Ishikawa (cell line): Measurements from ENCODE around the gene SUN1.
A peak's percentile ranks its signal among the peaks of the same experiment; 100 is the strongest.

Experiments
- CEBPB ChIP-seq: IDR thresholded peaks from 2 replicates; pipeline ENCODE4 v1.6.1; 2012
- CREB1 ChIP-seq: IDR thresholded peaks from 2 replicates; pipeline ENCODE4 v1.6.1; 2012; ENCODE audit warnings: low read depth
- EGR1 ChIP-seq: IDR thresholded peaks from 2 replicates; pipeline ENCODE4 v1.6.1; 2012
- EP300 ChIP-seq: IDR thresholded peaks from 2 replicates; pipeline ENCODE4 v1.6.1; 2012; ENCODE audit warnings: borderline replicate concordance
- FOXM1 ChIP-seq: IDR thresholded peaks from 2 replicates; pipeline ENCODE4 v1.6.1; 2012; ENCODE audit warnings: low read depth, borderline replicate concordance
- NFIC ChIP-seq: IDR thresholded peaks from 2 replicates; pipeline ENCODE4 v1.6.1; 2012
- RAD21 ChIP-seq: IDR thresholded peaks from 2 replicates; pipeline ENCODE4 v1.6.1; 2012; ENCODE audit warnings: low read depth
- TAF1 ChIP-seq: IDR thresholded peaks from 2 replicates; pipeline ENCODE4 v1.6.1; 2012; ENCODE audit warnings: low read depth, mild to moderate bottlenecking
- TCF12 ChIP-seq: IDR thresholded peaks from 2 replicates; pipeline ENCODE4 v1.6.1; 2012; ENCODE audit warnings: low read depth
- TEAD4 ChIP-seq: IDR thresholded peaks from 2 replicates; pipeline ENCODE4 v1.6.1; 2012
- YY1 ChIP-seq: IDR thresholded peaks from 2 replicates; pipeline ENCODE4 v1.6.1; 2012; ENCODE audit warnings: low read depth
- ZBTB7A ChIP-seq: IDR thresholded peaks from 2 replicates; pipeline ENCODE4 v1.6.1; 2012; ENCODE audit warnings: low read depth
- TF ChIP-seq, protein P1 (sequence below): IDR thresholded peaks from 2 replicates; pipeline ENCODE4 v1.6.1; 2012; ENCODE audit warnings: low read depth, mild to moderate bottlenecking
- TF ChIP-seq, protein P2 (sequence below): IDR thresholded peaks from 2 replicates; pipeline ENCODE4 v1.6.1; 2012
- TF ChIP-seq, protein P3 (sequence below): IDR thresholded peaks from 2 replicates; pipeline ENCODE4 v1.6.1; 2012

Gene SUN1

DNA sequence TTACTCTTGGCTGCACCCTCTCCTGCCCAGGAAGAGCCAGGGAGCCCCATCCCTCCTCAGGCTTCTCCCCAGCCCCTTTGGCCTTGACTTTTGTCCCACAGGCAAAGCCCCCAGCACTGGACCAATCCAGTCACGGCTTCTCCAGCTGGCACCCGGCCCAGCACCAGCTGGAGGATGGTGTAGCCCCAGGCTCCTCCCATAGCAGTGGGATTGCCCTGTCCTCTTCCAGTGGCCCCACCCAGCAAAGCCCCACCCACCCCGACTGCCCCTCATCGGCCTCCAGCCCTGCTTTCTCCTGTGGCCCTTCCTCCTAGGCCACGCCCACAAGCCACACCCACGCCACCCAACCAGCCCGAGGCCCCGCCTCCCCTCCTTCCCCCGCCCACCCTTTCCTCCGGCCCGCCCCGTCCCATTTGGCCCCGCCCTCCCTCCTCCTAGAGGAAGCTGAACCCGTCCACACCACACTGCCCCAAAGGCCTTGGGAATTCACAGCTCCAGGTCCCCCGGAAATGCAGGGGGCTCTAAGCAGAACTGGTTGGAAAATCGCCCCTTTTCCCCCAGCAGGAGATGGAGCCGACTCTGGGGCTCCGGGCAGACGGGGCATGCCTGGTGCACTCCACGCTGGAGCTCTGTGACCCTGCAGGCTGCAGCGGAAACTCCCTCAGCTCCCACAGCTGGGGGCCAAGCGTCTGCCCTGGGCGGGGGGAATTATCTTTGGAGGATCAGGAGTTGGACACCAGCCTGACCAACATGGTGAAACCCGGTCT lies 69.3 kb downstream of the SUN1 start:
- TF ChIP-seq CEBPB (no peak), NFIC (peak; percentile 68)

DNA sequence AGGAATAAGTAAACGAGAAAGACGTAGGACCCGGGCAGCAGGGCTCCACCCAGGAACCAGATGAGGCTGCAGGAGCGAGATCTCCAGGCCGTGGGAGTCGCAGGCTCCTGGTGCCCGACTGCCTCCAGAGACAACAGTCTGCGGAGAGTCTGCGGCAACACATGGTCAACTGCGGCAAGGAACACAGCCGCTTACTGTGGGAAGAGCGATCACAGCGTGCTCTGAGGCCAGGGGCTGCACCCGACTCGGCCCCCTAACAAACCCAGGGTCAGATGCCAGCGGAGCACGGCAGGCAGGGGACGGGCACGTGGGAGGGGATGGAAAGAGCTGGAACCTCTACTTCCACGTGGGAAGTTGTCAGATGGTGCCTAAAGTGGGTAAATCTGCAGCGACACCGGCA lies 70.7 kb downstream of the SUN1 start:
- TF ChIP-seq RAD21 (no peak), FOXM1 (no peak), TEAD4 (no peak), NFIC (no peak), CEBPB (no peak), TAF1 (no peak), EP300 (no peak), ZBTB7A (no peak), CREB1 (no peak), YY1 (no peak), EGR1 (no peak), TCF12 (no peak)
- TF ChIP-seq, protein P1, sequence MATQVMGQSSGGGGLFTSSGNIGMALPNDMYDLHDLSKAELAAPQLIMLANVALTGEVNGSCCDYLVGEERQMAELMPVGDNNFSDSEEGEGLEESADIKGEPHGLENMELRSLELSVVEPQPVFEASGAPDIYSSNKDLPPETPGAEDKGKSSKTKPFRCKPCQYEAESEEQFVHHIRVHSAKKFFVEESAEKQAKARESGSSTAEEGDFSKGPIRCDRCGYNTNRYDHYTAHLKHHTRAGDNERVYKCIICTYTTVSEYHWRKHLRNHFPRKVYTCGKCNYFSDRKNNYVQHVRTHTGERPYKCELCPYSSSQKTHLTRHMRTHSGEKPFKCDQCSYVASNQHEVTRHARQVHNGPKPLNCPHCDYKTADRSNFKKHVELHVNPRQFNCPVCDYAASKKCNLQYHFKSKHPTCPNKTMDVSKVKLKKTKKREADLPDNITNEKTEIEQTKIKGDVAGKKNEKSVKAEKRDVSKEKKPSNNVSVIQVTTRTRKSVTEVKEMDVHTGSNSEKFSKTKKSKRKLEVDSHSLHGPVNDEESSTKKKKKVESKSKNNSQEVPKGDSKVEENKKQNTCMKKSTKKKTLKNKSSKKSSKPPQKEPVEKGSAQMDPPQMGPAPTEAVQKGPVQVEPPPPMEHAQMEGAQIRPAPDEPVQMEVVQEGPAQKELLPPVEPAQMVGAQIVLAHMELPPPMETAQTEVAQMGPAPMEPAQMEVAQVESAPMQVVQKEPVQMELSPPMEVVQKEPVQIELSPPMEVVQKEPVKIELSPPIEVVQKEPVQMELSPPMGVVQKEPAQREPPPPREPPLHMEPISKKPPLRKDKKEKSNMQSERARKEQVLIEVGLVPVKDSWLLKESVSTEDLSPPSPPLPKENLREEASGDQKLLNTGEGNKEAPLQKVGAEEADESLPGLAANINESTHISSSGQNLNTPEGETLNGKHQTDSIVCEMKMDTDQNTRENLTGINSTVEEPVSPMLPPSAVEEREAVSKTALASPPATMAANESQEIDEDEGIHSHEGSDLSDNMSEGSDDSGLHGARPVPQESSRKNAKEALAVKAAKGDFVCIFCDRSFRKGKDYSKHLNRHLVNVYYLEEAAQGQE = no peak
- TF ChIP-seq, protein P2, sequence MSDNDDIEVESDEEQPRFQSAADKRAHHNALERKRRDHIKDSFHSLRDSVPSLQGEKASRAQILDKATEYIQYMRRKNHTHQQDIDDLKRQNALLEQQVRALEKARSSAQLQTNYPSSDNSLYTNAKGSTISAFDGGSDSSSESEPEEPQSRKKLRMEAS = no peak
- TF ChIP-seq, protein P3, sequence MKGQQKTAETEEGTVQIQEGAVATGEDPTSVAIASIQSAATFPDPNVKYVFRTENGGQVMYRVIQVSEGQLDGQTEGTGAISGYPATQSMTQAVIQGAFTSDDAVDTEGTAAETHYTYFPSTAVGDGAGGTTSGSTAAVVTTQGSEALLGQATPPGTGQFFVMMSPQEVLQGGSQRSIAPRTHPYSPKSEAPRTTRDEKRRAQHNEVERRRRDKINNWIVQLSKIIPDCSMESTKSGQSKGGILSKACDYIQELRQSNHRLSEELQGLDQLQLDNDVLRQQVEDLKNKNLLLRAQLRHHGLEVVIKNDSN = no peak

DNA sequence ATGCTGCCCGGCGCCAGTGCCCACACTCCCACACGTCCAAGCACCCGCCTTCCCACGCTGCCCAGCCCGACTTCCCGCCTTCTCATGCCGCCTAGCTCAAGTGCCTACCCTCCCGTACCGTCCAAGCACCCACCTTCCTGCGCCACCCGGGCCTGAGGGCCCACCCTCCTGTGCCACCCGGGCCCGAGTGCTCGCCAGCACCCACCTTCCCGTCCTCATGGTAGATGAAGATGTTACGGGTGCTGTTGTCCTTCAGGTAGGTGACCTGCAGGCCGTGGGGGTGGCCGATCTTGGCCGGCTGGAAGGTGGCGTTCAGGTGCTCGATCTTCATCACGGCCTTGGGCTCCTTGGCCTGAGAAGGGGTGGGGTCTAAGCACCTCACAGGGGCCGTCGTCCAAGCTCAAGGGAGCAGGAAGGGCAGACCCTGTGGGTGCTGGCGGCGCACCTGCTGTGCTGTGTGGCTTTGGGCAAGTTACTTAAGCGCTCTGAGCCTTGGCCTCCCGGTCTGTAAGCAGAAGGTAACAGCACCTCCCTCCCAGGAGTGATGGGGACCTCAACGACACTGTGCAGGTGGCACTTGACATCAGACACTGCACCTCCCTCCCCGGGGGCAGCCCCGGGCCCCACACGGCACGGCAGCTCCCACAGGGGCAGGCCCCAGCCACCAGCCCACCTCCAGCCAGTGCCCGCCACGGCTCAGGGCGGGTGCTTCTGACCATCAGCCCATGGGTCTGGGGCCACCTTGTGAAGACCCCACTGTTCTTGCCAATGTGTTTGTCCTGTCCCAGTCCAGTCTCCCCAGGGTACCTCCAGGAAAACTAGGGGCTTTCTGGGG lies 71.9 kb downstream of the SUN1 start:
- TF ChIP-seq TCF12 (no peak), YY1 (no peak), TEAD4 (no peak), NFIC (no peak), FOXM1 (no peak), RAD21 (no peak), TAF1 (no peak), CREB1 (no peak), EP300 (no peak), EGR1 (no peak), CEBPB (no peak), ZBTB7A (no peak)
- TF ChIP-seq, protein P2 = no peak
- TF ChIP-seq, protein P1 = no peak
- TF ChIP-seq, protein P3 = no peak

DNA sequence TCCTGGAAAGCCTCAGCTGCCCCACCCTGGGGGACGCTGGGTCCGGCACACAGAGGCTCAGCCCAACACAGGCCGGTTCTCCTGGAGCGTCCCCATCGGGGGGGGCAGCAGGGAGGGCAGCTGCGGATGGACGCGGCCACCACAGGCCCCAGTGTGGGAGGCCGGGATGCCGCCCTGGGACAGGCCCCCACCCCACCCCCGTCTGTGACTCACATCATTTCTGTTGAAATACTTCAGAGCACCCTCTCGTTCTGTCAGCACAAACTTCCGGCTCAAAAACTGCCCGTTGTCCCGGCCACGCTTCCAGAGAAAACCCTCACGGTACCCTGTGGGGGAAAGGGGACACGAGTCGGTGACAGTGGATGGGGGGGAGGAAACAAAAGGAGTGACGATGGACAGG lies 72.6 kb downstream of the SUN1 start:
- TF ChIP-seq YY1 (no peak), FOXM1 (no peak), CREB1 (no peak), CEBPB (no peak), TEAD4 (no peak), NFIC (no peak)
- TF ChIP-seq, protein P3 = no peak

DNA sequence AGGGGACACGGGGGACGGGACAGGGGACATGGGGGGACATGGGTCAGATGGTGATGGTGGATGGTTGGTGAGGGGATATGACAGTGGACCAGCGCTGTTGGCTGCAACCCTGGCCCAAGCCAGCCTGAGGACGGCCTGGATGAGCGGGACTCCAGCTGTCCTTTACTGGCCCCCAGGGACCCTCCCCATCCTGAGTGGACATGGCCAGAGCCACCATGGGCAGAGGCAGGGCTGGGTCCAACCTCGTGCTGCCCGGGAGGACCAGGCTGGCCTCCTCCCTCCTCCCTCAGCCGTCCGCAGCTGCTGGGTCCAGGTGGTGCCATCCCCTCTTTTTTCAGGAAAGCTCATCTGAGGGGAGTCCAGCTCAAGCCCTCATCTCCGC lies 74.5 kb downstream of the SUN1 start:
- TF ChIP-seq, protein P2 = no peak
- no peak for TF ChIP-seq TCF12
- no peak for TF ChIP-seq EP300
- no peak for TF ChIP-seq RAD21
